Neural cell (in vitro differentiated cells): ENCODE measurements around the gene TRPV3. TPM values are rescaled to one million over a fixed set of nuclear protein-coding genes. Genes with fewer than 3 reads are reported as not detected.

Experiments used
- H2AFZ ChIP-seq: fragments of 200-600, 300-800 bp; sonication (generic), shearing (Covaris generic); 2 replicates; pipeline ENCODE4 v1.6.0; 2014; ENCODE audit warnings: low read depth, mild to moderate bottlenecking, antibody characterized with exemption, low read length, moderate library complexity
- H3F3A ChIP-seq: fragments of 200-600 bp; shearing (Covaris generic); 2 replicates; pipeline ENCODE4 v1.6.1; 2016; ENCODE audit warnings: mild to moderate bottlenecking, moderate library complexity, mixed read lengths, antibody characterized with exemption, low read length; ENCODE audit not compliant: insufficient read depth, poor library complexity, severe bottlenecking
- H3K27ac ChIP-seq: fragments of 200-600, 300-800 bp; sonication (generic), shearing (Covaris generic); 2 replicates; pipeline ENCODE4 v1.5.1; 2014; ENCODE audit warnings: mild to moderate bottlenecking, low read length, moderate library complexity
- H3K27me3 ChIP-seq: fragments of 300-800, 200-600 bp; sonication (generic), shearing (Covaris generic); 2 replicates; pipeline ENCODE4 v1.6.0; 2014; ENCODE audit warnings: mild to moderate bottlenecking, low read depth, low read length, moderate library complexity; ENCODE audit not compliant: insufficient read depth
- H3K36me3 ChIP-seq: fragments of 300-800, 200-600 bp; sonication (generic), shearing (Covaris generic); 2 replicates; pipeline ENCODE4 v1.5.1; 2014; ENCODE audit warnings: mild to moderate bottlenecking, antibody characterized with exemption, low read length, moderate library complexity; ENCODE audit not compliant: insufficient read depth
- H3K4me2 ChIP-seq: fragments of 300-800, 200-600 bp; sonication (generic), shearing (Covaris generic); 2 replicates; pipeline ENCODE4 v1.6.0; 2014; ENCODE audit warnings: mild to moderate bottlenecking, low read length
- H3K4me3 ChIP-seq: fragments of 300-800, 200-600 bp; sonication (generic), shearing (Covaris generic); 2 replicates; pipeline ENCODE4 v1.5.1; 2014; ENCODE audit warnings: mild to moderate bottlenecking, low read length, moderate library complexity
- H3K79me2 ChIP-seq: fragments of 200-600 bp; shearing (Covaris generic); replicated peaks from 2 replicates; pipeline ENCODE4 v1.6.0; 2014; ENCODE audit warnings: mild to moderate bottlenecking, low read length, moderate library complexity; ENCODE audit not compliant: insufficient read depth
- H3K9ac ChIP-seq: fragments of 300-800, 200-600 bp; sonication (generic), shearing (Covaris generic); 2 replicates; pipeline ENCODE4 v1.6.1; 2016; ENCODE audit warnings: mild to moderate bottlenecking, low read length, mixed read lengths
- H3K9me2 ChIP-seq: fragments of 200-600 bp; shearing (Covaris generic); 2 replicates; pipeline ENCODE4 v1.6.1; 2016; ENCODE audit warnings: mild to moderate bottlenecking, low read length, mixed read lengths; ENCODE audit not compliant: insufficient read depth
- H3K9me3 ChIP-seq: fragments of 200-600, 300-800 bp; sonication (generic), shearing (Covaris generic); 2 replicates; pipeline ENCODE4 v1.6.1; 2016; ENCODE audit warnings: mild to moderate bottlenecking, mixed run types, low read length, moderate library complexity, mixed read lengths
- H4K20me1 ChIP-seq: fragments of 200-600 bp; shearing (Covaris generic); 2 replicates; pipeline ENCODE4 v1.6.1; 2016; ENCODE audit warnings: mild to moderate bottlenecking, mixed run types; ENCODE audit not compliant: insufficient read depth
- CTCF ChIP-seq: fragments of 450-650 bp; IDR thresholded peaks from 2 replicates; pipeline ENCODE4 v1.5.1; 2014; ENCODE audit warnings: antibody characterized with exemption, mild to moderate bottlenecking, moderate library complexity; ENCODE audit not compliant: poor library complexity, severe bottlenecking
- EP300 ChIP-seq: fragments of 450-650 bp; conservative IDR thresholded peaks from 2 replicates; pipeline ENCODE4 v1.6.1; 2014; ENCODE audit warnings: antibody characterized with exemption, mild to moderate bottlenecking, moderate library complexity; ENCODE audit not compliant: poor library complexity, severe bottlenecking
- EZH2 ChIP-seq: fragments of 200-600, 300-800 bp; shearing (Covaris generic), sonication (generic); IDR thresholded peaks from 2 replicates; pipeline ENCODE4 v1.6.1; 2014; ENCODE audit warnings: antibody characterized with exemption, low read length, borderline replicate concordance, mild to moderate bottlenecking; ENCODE audit not compliant: insufficient read depth, poor library complexity, severe bottlenecking
- MXI1 ChIP-seq: fragments of 450-650 bp; conservative IDR thresholded peaks from 2 replicates; pipeline ENCODE4 v1.6.1; 2014; ENCODE audit warnings: antibody characterized with exemption, mild to moderate bottlenecking; ENCODE audit not compliant: poor library complexity, severe bottlenecking
- POLR2AphosphoS5 ChIP-seq: IDR thresholded peaks from 2 replicates; pipeline ENCODE4 v1.6.1; 2012
- RAD21 ChIP-seq: fragments of 450-650 bp; conservative IDR thresholded peaks from 2 replicates; pipeline ENCODE4 v1.6.1; 2014; ENCODE audit warnings: antibody characterized with exemption, mild to moderate bottlenecking, moderate library complexity
- SMC3 ChIP-seq: fragments of 450-650 bp; conservative IDR thresholded peaks from 2 replicates; pipeline ENCODE4 v1.6.1; 2014; ENCODE audit warnings: antibody characterized with exemption, mild to moderate bottlenecking, moderate library complexity; ENCODE audit not compliant: poor library complexity
- TAF1 ChIP-seq: IDR thresholded peaks from 2 replicates; pipeline ENCODE4 v1.6.1; 2012; ENCODE audit warnings: low read depth
- polyA plus RNA-seq: library from polyadenylated mRNA; depleted of rRNA; stranded (reverse); fragments of >200 nt; gene quantifications from 2 replicates; pipeline ENCODE4 v1.2.3, GENCODE V29; 2014
- TF ChIP-seq, protein P1 (sequence below): IDR thresholded peaks from 2 replicates; pipeline ENCODE4 v1.6.1; 2012; ENCODE audit warnings: borderline replicate concordance

TRPV3 gene
- polyA plus RNA-seq, 1 donor from 2014 or later: 0.19 TPM

DNA sequence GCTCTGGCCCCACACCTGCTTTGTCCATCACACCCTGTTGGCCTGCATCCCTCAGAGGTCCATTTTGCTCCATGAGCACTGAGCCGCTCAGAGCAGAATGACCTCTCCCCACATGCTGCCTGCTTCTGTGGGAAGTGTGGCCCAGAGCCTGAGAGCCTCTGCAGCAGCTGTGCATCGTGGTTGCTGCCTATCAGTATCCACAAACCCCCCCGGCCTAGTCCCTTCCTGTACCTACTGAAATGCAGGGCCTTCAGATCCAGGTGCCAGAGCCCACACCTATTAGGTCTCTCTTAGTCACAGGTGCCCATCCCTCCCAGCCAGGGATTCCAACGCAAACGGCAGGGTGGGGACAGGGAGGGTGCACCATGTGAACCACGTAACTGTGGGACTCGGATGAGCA is 16.6 kb upstream of the TRPV3 start:
- no peak overlapping the region for H3K4me3 ChIP-seq
- no peak overlapping the region for H3K9ac ChIP-seq
- TF ChIP-seq EZH2: no peak
- no peak for TF ChIP-seq RAD21
- no peak for TF ChIP-seq POLR2AphosphoS5
- no peak for TF ChIP-seq SMC3
- TF ChIP-seq, protein P1, sequence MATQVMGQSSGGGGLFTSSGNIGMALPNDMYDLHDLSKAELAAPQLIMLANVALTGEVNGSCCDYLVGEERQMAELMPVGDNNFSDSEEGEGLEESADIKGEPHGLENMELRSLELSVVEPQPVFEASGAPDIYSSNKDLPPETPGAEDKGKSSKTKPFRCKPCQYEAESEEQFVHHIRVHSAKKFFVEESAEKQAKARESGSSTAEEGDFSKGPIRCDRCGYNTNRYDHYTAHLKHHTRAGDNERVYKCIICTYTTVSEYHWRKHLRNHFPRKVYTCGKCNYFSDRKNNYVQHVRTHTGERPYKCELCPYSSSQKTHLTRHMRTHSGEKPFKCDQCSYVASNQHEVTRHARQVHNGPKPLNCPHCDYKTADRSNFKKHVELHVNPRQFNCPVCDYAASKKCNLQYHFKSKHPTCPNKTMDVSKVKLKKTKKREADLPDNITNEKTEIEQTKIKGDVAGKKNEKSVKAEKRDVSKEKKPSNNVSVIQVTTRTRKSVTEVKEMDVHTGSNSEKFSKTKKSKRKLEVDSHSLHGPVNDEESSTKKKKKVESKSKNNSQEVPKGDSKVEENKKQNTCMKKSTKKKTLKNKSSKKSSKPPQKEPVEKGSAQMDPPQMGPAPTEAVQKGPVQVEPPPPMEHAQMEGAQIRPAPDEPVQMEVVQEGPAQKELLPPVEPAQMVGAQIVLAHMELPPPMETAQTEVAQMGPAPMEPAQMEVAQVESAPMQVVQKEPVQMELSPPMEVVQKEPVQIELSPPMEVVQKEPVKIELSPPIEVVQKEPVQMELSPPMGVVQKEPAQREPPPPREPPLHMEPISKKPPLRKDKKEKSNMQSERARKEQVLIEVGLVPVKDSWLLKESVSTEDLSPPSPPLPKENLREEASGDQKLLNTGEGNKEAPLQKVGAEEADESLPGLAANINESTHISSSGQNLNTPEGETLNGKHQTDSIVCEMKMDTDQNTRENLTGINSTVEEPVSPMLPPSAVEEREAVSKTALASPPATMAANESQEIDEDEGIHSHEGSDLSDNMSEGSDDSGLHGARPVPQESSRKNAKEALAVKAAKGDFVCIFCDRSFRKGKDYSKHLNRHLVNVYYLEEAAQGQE: no peak
- TF ChIP-seq EP300: no peak
- no peak for TF ChIP-seq CTCF
- no peak for TF ChIP-seq MXI1
- TF ChIP-seq TAF1: no peak
- no peak overlapping the region for H2AFZ ChIP-seq
- H3K9me3 ChIP-seq: no peaks in the 10 kb centered on the region
- no peaks in the 10 kb centered on the region for H4K20me1 ChIP-seq
- no peaks in the 10 kb centered on the region for H3K27me3 ChIP-seq
- no peaks in the 10 kb centered on the region for H3K79me2 ChIP-seq
- no peaks in the 10 kb centered on the region for H3K36me3 ChIP-seq
- no peaks in the 10 kb centered on the region for H3K9me2 ChIP-seq
- H3K4me2 ChIP-seq: no peak overlapping the region
- no peak overlapping the region for H3K27ac ChIP-seq
- no peaks in the 10 kb centered on the region for H3F3A ChIP-seq

DNA sequence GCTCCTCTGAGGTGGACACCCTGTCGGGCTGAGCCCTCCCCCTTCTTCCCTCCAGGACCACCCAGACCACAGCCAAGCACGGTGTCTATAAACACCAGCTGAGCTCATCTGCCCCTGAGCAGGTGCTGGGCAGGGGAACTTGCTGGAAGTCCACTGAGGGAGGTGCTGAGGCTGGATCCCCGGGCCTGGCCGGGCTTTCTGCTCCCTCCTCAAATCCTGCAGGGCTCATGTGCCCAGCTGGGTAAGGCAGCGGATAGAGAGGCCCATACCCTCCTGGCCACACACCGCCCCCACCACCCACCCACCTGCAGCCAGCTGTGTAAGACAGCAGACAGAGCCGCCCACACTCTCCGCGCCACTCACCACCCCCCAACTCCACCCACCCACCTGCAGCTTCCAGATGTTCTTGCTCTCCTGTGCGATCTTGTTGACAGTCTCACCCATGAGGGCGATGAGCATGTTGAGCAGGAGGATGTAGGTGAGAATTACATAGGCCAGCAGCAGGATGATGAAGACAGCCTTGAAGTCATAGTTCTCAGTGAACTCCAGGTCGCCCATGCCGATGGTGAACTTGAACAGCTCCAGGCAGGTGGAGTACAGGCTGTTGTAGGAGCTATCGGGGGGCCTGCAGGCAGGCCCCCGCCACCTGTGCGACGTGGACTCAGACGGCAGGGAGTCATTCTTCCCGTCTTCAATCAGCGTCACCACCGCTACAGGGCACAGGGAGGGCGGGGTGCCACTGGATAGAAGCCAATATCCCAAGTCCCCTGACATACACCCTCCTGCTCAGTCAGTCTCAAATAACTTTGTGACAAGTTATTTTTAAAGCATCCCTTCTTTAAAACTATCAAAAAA is 15.9 kb upstream of the TRPV3 start:
- no peaks in the 10 kb centered on the region for H3K79me2 ChIP-seq
- no peaks in the 10 kb centered on the region for H3K36me3 ChIP-seq
- no peaks in the 10 kb centered on the region for H3K9me2 ChIP-seq
- TF ChIP-seq TAF1: no peak
- TF ChIP-seq MXI1: no peak
- no peak for TF ChIP-seq SMC3
- no peak for TF ChIP-seq RAD21
- TF ChIP-seq EP300: no peak
- TF ChIP-seq POLR2AphosphoS5: no peak
- TF ChIP-seq CTCF: no peak
- TF ChIP-seq, protein P1: no peak
- TF ChIP-seq EZH2: no peak
- no peaks in the 10 kb centered on the region for H3K27me3 ChIP-seq
- no peaks in the 10 kb centered on the region for H4K20me1 ChIP-seq
- no peak overlapping the region for H3K9ac ChIP-seq
- no peaks in the 10 kb centered on the region for H3K9me3 ChIP-seq
- no peaks in the 10 kb centered on the region for H3F3A ChIP-seq
- H3K27ac ChIP-seq: no peak overlapping the region
- H3K4me3 ChIP-seq: no peak overlapping the region
- H2AFZ ChIP-seq: no peak overlapping the region
- no peak overlapping the region for H3K4me2 ChIP-seq
